ENCODE measurements around the gene TDRD12. TPM values are rescaled to one million over a fixed set of nuclear protein-coding genes. Genes with fewer than 3 reads are reported as not detected.
"Not testable (repeated sequence)": the region's sequence is repeated elsewhere in the genome, so short reads cannot be mapped to it uniquely, and the experiment has no call there.

TDRD12 gene
- total and polyA plus RNA-seq, 12 donors = 0.06 to 0.47 (median 0.12) TPM; not detected in 6

DNA sequence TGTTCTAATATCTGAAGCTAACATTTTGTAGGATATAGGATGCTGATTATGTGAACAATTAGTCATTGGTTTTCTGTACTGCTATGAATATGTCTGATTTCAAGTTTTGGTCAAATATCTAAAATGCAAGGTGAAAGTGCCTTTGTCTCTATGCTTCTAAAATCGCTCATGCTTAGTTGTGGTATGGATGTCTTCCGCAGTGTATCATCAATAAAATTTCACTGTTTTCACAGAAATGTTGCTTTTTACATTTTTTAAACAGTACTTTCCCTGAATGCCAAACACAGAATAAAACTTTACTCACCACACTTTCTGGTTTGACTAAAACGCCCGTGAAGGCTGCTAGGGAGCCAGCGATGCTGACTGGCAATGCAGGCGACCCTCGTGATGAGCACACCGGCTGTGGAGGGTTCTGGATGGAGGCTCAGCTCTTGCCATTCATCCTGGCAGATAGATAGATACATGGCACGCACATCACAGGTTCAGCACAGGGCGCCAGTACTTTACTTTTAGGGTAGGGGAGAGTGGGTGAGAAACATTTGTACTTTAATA, 109.9 kb downstream of the TDRD12 start:
- Histone ChIP-seq H3K36me3 (no peaks in the 10 kb centered on the region), H3K9me3 (peaks cover 0 to 5% (median 0%) of the 10 kb centered on the region in 11 donors), H3K4me3 (no peak overlapping the region), H3K27ac (no peak overlapping the region), H3K4me1 (no peaks in the 10 kb centered on the region), H3K27me3 (peaks cover 0 to 10% (median 1%) of the 10 kb centered on the region in 7 donors)
- ATAC-seq (no peak), DNase-seq (no peak)
- WGBS, 2 donors = 92 to 93% methylated on average over 10 of the region's 10 CpGs
- intact Hi-C loops (cut with DNase I) = no loop called here
- TF ChIP-seq, protein P1, sequence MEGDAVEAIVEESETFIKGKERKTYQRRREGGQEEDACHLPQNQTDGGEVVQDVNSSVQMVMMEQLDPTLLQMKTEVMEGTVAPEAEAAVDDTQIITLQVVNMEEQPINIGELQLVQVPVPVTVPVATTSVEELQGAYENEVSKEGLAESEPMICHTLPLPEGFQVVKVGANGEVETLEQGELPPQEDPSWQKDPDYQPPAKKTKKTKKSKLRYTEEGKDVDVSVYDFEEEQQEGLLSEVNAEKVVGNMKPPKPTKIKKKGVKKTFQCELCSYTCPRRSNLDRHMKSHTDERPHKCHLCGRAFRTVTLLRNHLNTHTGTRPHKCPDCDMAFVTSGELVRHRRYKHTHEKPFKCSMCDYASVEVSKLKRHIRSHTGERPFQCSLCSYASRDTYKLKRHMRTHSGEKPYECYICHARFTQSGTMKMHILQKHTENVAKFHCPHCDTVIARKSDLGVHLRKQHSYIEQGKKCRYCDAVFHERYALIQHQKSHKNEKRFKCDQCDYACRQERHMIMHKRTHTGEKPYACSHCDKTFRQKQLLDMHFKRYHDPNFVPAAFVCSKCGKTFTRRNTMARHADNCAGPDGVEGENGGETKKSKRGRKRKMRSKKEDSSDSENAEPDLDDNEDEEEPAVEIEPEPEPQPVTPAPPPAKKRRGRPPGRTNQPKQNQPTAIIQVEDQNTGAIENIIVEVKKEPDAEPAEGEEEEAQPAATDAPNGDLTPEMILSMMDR (IDR thresholded peaks at IDR 0.05) = no peak

DNA sequence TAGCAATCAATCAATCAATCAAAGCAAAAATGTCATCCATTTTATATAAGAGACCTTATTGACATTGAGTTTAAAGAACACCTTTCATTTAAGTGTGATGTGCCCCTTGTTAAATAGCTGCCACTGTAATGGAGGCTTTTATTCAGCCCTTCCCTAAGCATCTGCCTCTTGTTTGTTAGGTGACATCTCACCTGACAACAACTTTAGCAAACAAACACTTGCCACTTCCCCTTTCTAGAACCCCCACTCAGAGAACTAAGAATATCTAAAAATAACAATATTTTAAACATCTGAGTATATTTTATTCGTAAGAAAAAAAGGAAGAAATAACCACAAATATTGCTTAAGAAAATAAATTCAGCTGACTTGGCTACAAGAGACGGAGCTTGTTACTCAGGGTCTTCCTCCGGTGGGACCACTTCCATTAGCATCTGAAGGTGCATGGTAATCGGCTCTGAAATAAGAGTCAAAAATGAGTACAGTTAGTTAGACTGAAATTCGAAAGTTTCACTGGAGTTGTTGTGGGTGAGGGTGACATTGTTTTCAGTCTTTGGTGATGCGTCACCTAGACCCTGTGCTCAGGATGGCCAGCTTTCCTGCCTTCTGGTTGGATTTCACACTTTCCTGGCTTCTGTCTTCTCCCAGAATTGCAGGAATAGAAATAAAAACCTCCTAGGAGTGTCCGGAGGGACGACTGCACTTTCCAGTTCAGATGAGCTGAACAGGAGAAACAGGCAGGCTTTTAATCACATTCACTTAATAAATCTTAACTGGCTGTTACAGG, 110.9 kb downstream of the TDRD12 start:
- Histone ChIP-seq H3K4me3 (no peak overlapping the region), H3K36me3 (no peaks in the 10 kb centered on the region), H3K27ac (no peak overlapping the region), H3K9me3 (peaks cover 0 to 5% (median 0%) of the 10 kb centered on the region in 11 donors), H3K4me1 (no peaks in the 10 kb centered on the region), H3K27me3 (peaks cover 0 to 2% (median 0%) of the 10 kb centered on the region in 7 donors)
- 87 to 91% methylated on average over 8 of the region's 8 CpGs for WGBS, 2 donors
- TF ChIP-seq, protein P1 (IDR thresholded peaks at IDR 0.05) = no peak
- DNase-seq = no peak
- no peak for ATAC-seq
- intact Hi-C loops (cut with DNase I) = no loop called here

DNA sequence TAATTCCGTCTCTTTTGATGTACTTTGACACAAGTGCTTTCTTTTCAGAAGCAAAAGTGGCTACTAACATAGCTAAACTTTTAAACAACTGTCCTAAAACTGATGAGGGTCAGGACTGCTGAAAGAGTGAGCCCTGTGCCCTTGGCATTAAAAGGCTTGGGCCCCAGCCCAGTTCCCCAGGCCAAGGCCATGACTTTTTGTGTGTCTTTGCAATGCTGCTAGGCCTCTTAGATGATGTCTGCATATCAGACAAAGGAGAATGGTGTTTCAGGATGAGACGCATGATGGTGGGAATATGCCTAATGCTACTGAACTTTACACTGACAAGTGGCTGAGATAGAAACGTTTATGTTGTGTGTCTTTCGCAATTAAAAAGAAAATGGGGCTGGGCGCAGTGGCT, 112.0 kb downstream of the TDRD12 start:
- DNase-seq = no peak
- H3K9me3 ChIP-seq = peaks cover 0 to 5% (median 0%) of the 10 kb centered on the region in 11 donors
- intact Hi-C loops (cut with DNase I) = no loop called here
- H3K4me3 ChIP-seq = no peak overlapping the region
- H3K4me1 ChIP-seq = no peaks in the 10 kb centered on the region
- H3K27me3 ChIP-seq = peaks cover 0 to 2% (median 0%) of the 10 kb centered on the region in 7 donors
- no peak for ATAC-seq
- TF ChIP-seq, protein P1 (IDR thresholded peaks at IDR 0.05) = no peak
- no peak overlapping the region for H3K27ac ChIP-seq
- no peaks in the 10 kb centered on the region for H3K36me3 ChIP-seq
- 89 to 92% methylated on average over 5 of the region's 5 CpGs for whole genome bisulfite sequencing, 2 donors

DNA sequence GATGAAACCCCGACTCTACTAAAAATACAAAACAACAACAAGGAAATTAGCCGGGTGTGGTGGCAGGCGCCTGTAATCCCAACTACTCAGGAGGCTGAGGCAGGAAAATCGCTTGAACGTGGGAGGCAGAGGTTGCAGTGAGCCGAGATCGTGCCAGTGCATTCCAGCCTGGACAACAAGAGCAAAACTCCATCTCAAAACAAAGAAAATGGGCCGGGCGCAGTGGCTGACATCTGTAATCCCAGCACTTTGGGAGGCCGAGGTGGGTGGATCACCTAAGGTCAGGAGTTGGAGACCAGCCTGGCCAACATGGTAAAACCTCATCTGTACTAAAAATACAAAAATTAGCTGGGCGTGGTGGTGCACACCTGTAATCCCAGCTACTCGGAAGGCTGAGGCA, 112.5 kb downstream of the TDRD12 start:
- H3K4me1 ChIP-seq; H3K27ac ChIP-seq; H3K36me3 ChIP-seq; intact Hi-C loops (cut with DNase I); H3K9me3 ChIP-seq; DNase-seq; ATAC-seq; H3K27me3 ChIP-seq; H3K4me3 ChIP-seq: not testable (repeated sequence)
- WGBS, 2 donors = 91 to 93% methylated on average over 12 of the region's 12 CpGs

DNA sequence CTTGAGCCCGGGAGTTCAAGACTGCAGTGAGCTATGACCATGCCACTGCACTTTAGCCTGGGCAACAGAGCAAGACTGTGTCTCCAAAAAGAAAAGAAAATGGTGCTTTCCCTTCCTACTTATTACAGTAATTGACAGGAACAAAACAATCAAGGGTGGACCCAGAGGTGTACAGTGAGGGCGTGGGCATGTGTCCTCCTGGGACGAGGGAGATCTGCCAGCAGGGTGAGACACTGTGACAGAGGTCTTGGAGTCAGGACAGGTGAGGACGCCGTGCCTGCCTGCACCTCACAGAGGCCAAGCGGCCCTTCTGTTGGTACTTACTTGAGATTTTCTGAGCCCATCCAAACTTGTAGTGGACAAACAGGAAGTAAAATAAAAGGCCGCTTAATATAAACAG, 113.3 kb downstream of the TDRD12 start:
- WGBS, 2 donors = 92% methylated on average over 7 of the region's 7 CpGs
- H3K9me3 ChIP-seq; H3K4me3 ChIP-seq; intact Hi-C loops (cut with DNase I); DNase-seq; H3K4me1 ChIP-seq; H3K27ac ChIP-seq; H3K36me3 ChIP-seq; H3K27me3 ChIP-seq; ATAC-seq: not testable (repeated sequence)

DNA sequence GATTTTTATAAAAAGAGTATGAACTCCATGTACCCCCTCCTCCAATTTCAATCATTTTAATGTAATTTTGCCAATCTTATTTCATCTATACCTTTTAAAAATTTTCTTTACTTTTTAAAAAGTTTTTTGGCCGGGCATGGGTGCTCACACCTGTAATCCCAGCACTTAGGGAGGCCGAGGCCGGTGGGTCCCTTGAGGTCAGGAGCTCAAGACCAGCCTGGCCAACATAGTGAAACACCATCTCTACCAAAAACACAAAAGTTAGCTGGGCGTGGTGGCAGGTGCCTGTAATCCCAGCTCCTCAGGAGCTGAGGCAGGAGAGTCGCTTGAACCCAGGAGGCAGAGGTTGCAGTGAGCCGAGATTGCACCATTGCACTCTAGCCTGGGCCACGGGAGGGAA, 113.8 kb downstream of the TDRD12 start:
- intact Hi-C loops (cut with DNase I); H3K9me3 ChIP-seq; DNase-seq; H3K4me3 ChIP-seq; ATAC-seq; H3K4me1 ChIP-seq; H3K27ac ChIP-seq; H3K27me3 ChIP-seq; H3K36me3 ChIP-seq: not testable (repeated sequence)
- 92 to 93% methylated on average over 7 of the region's 7 CpGs for WGBS, 2 donors

All from heart right ventricle (tissue), 16 donors.